ENCODE results near the gene TUBB4B. TPM values are rescaled to one million over a fixed set of nuclear protein-coding genes. Genes with fewer than 3 reads are reported as not detected.
"Not testable (repeated sequence)": the region's sequence is repeated elsewhere in the genome, so short reads cannot be mapped to it uniquely, and the experiment has no call there.

Gene TUBB4B
- total RNA-seq, 2 experiments from 2014 or later, result 193 to 196 TPM

- H3K4me3 Mint-ChIP-seq, result peak within 1 kb of the TSS; percentile 85
- H3K27me3 Mint-ChIP-seq (ENCODE audit: low read depth), result no peaks in the 10 kb centered on the region
- H3K9me3 Mint-ChIP-seq, result no peaks in the 10 kb centered on the region
- peaks cover 8% of the 10 kb centered on the region for H3K36me3 Mint-ChIP-seq (ENCODE audit: low read depth)
- peaks cover 18% of the 10 kb centered on the region for H3K4me1 Mint-ChIP-seq (ENCODE audit: low read depth)
- peak; percentile 95 for DNase-seq
- H3K27ac Mint-ChIP-seq, result peak within 1 kb of the TSS; percentile 75
- CTCF ChIA-PET, result interaction anchor here (0.8 to 3.1 kb wide), 3 partner anchors 16 to 220 kb away, joined by 3 to 13 read pairs (median 3); no protein-coding TSS in a partner anchor
- intact Hi-C loops (cut with micrococcal nuclease), result loop anchor here (1.0 kb wide), 2 partner anchors 14 to 32 kb away; partner anchors contain the start of gene TUBB4B
Measured at GRCh38 chr9:137254624-137255447, 13.7 kb downstream of the TUBB4B start, which contains the start of gene NELFB. TSS of gene NELFB (plus strand) at chr9:137255327.

DNA sequence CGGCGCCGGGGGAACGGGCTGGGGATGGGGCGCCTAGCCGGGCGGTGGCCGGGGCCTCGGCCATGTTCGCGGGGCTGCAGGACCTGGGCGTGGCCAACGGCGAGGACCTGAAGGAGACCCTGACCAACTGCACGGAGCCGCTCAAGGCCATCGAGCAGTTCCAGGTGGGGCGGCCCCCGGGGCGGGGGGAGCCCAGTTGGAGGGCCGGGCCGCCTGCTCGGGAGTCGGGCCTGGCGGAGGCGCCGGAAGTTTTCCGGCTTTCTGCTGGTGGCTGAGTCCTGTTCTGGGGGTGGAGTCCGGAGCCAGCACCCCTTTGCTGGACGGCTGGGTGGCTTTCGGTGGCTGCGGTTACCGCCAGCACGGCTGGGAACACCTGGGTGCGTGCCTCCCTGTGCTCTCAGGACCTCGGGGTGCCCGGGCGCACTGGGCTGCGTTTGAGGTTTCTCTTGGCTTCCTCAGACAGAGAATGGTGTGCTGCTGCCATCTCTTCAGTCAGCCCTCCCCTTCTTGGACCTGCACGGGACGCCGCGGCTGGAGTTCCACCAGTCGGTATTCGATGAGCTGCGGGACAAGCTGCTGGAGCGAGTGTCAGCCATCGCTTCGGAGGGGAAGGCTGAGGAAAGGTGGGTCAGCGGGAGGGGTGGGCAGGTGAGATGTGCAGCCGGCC lies 14.5 kb downstream of the TUBB4B start:
- intact Hi-C loops (cut with micrococcal nuclease), result loop anchor here (1.0 kb wide), 2 partner anchors 14 to 32 kb away; partner anchors contain the start of gene TUBB4B
- Mint-ChIP-seq H3K4me1 (ENCODE audit: low read depth) (peaks cover 18% of the 10 kb centered on the region), H3K27ac (peak overlapping the region; percentile 75), H3K9me3 (no peaks in the 10 kb centered on the region), H3K4me3 (peak overlapping the region; percentile 85), H3K27me3 (ENCODE audit: low read depth) (no peaks in the 10 kb centered on the region), H3K36me3 (ENCODE audit: low read depth) (peaks cover 8% of the 10 kb centered on the region)
- CTCF ChIA-PET, result interaction anchor here (1.0 to 3.1 kb wide), 3 partner anchors 19 to 221 kb away, joined by 3 to 13 read pairs (median 3); no protein-coding TSS in a partner anchor
- DNase-seq, result peak; percentile 42

DNA sequence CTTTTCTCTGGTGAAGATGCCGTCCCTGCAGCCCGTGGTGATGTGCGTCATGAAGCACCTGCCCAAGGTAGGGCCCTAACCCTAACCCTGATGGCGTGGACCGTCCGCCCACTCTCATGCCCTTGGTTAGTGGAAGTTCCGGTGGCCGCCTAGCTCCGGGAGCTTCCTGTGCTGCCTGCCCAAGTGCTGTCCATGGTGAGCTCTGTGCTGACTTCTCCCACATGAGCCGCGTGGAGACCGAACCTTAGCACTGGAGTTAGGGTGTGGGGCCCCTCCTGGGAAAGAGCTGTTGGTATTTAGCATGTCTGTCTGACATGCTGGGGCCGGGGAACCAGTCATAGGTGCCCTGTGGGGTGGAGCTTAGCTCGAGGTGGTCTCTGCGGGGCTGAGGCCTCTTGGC lies 15.3 kb downstream of the TUBB4B start:
- Mint-ChIP-seq H3K36me3 (ENCODE audit: low read depth) (peaks cover 8% of the 10 kb centered on the region), H3K9me3 (no peaks in the 10 kb centered on the region), H3K27ac (no peak overlapping the region), H3K4me1 (ENCODE audit: low read depth) (peaks cover 18% of the 10 kb centered on the region), H3K4me3 (peak overlapping the region; percentile 85), H3K27me3 (ENCODE audit: low read depth) (no peaks in the 10 kb centered on the region)
- no peak for DNase-seq
- intact Hi-C loops (cut with micrococcal nuclease), result no loop called here
- CTCF ChIA-PET, result interaction anchor here (0.7 to 3.1 kb wide), 3 partner anchors 20 to 161 kb away, joined by 3 to 13 read pairs (median 3); no protein-coding TSS in a partner anchor

DNA sequence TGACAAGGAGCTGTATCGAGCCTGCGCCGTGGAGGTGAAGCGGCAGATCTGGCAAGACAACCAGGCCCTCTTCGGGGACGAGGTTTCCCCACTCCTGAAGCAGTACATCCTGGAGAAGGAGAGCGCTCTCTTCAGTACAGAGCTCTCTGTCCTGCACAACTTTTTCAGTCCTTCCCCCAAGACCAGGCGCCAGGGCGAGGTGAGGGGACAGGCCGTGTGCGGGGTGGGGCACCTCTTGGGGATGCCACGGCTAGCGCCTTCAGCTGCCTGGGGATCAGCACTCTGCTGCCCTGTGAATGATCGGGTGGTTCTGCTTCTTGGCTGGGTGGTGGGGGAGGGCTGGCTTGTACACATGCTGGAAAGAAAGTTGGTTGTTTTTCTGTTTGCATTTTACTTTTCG lies 15.8 kb downstream of the TUBB4B start:
- no peak for DNase-seq
- H3K27ac Mint-ChIP-seq, result no peak overlapping the region
- peaks cover 12% of the 10 kb centered on the region for H3K36me3 Mint-ChIP-seq (ENCODE audit: low read depth)
- H3K4me1 Mint-ChIP-seq (ENCODE audit: low read depth), result peaks cover 18% of the 10 kb centered on the region
- no peaks in the 10 kb centered on the region for H3K27me3 Mint-ChIP-seq (ENCODE audit: low read depth)
- no peaks in the 10 kb centered on the region for H3K9me3 Mint-ChIP-seq
- intact Hi-C loops (cut with micrococcal nuclease), result no loop called here
- peak overlapping the region; percentile 85 for H3K4me3 Mint-ChIP-seq
- CTCF ChIA-PET, result interaction anchor here (0.7 to 3.1 kb wide), 3 partner anchors 20 to 161 kb away, joined by 3 to 13 read pairs (median 3); no protein-coding TSS in a partner anchor

DNA sequence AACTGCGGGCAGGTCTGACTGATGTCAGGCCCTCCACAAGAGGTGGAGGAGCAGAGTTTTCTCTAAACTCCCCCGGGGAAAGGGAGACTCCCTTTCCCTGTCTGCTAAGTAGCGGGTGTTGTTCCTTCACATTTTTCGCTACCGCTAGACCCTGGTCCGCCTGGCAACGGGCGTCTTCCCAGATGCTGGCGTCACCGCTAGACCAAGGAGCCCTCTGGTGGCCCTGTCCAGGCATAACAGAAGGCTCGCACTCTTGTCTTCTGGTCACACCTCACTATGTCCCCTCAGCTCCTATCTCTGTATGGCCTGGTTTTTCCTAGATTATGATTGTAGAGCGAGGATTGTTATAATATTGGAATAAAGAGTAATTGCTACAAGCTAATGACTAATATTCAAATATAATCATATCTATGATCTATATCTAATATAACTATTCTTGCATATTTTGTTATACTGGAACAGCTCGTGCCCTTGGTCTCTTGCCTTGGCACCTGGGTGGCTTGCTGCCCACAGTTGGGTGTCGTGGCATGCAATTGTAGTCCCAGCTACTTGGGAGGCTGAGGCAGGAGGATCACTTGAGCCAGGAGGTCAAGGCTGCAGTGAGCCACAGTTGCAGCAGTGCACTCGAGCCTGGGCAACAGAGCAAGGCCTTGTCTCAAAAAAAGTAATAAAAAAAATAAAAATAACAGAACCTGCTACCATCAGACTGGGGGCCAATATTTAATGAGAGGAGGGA lies 21.3 kb downstream of the TUBB4B start:
- CTCF ChIA-PET, result interaction anchor here (0.9 to 1.3 kb wide), 2 partner anchors 9 to 10 kb away, joined by 3 read pairs; no protein-coding TSS in a partner anchor
- DNase-seq; H3K27me3 Mint-ChIP-seq (ENCODE audit: low read depth); intact Hi-C loops (cut with micrococcal nuclease); H3K4me3 Mint-ChIP-seq; H3K4me1 Mint-ChIP-seq (ENCODE audit: low read depth); H3K27ac Mint-ChIP-seq; H3K9me3 Mint-ChIP-seq: not testable (repeated sequence)
- peaks cover 18% of the 10 kb centered on the region for H3K36me3 Mint-ChIP-seq (ENCODE audit: low read depth)

GRCh38 chr9:137262909-137263285 lies 21.8 kb downstream of the TUBB4B start:
- H3K36me3 Mint-ChIP-seq (ENCODE audit: low read depth), result peaks cover 23% of the 10 kb centered on the region
- no peaks in the 10 kb centered on the region for H3K4me1 Mint-ChIP-seq (ENCODE audit: low read depth)
- H3K9me3 Mint-ChIP-seq, result no peaks in the 10 kb centered on the region
- intact Hi-C loops (cut with micrococcal nuclease), result no loop called here
- no peak for DNase-seq
- H3K4me3 Mint-ChIP-seq, result no peak overlapping the region
- no peaks in the 10 kb centered on the region for H3K27me3 Mint-ChIP-seq (ENCODE audit: low read depth)
- no peak overlapping the region for H3K27ac Mint-ChIP-seq
- CTCF ChIA-PET, result interaction anchor here (0.9 to 1.3 kb wide), 3 partner anchors 8 to 26 kb away, joined by 3 read pairs; no protein-coding TSS in a partner anchor

DNA sequence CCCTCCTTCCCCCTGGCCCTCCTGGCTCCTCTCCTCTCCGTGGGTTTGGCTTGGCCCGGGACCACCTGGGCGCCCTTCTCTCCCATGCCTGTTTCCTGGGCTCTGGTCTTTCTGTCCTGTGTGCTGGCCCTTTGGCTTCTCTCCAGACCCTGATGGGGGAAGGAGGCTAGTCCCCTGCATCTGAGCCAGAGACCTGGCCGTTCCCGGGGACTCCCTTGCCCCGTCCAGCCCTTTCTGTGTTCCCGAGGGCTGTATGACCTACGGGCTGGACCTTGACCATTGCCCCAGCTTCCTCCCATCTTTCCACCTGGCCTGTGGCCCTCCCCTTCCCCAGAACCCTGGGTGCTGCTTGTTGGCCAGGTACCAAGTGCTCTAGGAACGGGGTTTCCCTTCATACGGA lies 22.4 kb downstream of the TUBB4B start:
- intact Hi-C loops (cut with micrococcal nuclease), result no loop called here

DNA sequence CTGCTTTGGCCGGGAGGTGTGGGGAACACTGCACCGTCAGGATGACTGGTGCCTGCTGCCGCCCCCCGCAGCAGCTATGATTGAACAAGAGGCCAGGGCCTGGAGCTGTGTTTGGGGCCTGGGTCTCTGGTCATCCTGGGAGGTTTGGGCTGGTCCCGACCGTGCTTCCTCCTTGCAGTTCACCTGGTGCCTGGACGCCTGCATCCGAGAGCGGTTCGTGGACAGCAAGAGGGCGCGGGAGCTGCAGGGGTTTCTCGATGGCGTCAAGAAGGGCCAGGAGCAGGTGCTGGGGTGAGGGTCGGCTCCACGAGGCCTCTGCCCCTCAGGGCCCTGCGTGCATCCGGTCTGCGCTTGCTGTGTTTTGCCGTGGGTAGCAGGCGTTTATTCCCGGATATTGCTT lies 23.0 kb downstream of the TUBB4B start:
- H3K36me3 Mint-ChIP-seq (ENCODE audit: low read depth), result peaks cover 25% of the 10 kb centered on the region
- no peak overlapping the region for H3K27ac Mint-ChIP-seq
- H3K4me1 Mint-ChIP-seq (ENCODE audit: low read depth), result no peaks in the 10 kb centered on the region
- no peak for DNase-seq
- no peaks in the 10 kb centered on the region for H3K9me3 Mint-ChIP-seq
- no peak overlapping the region for H3K4me3 Mint-ChIP-seq
- intact Hi-C loops (cut with micrococcal nuclease), result no loop called here
- CTCF ChIA-PET, result interaction anchor here (1.2 kb wide), 1 partner anchor 27 kb away, joined by 3 read pairs; no protein-coding TSS in a partner anchor
- no peaks in the 10 kb centered on the region for H3K27me3 Mint-ChIP-seq (ENCODE audit: low read depth)

More for the DNA sequence above, 22.4 kb downstream of the TUBB4B start:
- no peak overlapping the region for H3K27ac Mint-ChIP-seq
- CTCF ChIA-PET, result interaction anchor here (1.2 kb wide), 1 partner anchor 27 kb away, joined by 3 read pairs; no protein-coding TSS in a partner anchor
- DNase-seq, result no peak
- H3K4me3 Mint-ChIP-seq, result no peak overlapping the region
- H3K4me1 Mint-ChIP-seq (ENCODE audit: low read depth), result no peaks in the 10 kb centered on the region
- no peaks in the 10 kb centered on the region for H3K9me3 Mint-ChIP-seq
- H3K36me3 Mint-ChIP-seq (ENCODE audit: low read depth), result peaks cover 24% of the 10 kb centered on the region
- H3K27me3 Mint-ChIP-seq (ENCODE audit: low read depth), result no peaks in the 10 kb centered on the region

DNA sequence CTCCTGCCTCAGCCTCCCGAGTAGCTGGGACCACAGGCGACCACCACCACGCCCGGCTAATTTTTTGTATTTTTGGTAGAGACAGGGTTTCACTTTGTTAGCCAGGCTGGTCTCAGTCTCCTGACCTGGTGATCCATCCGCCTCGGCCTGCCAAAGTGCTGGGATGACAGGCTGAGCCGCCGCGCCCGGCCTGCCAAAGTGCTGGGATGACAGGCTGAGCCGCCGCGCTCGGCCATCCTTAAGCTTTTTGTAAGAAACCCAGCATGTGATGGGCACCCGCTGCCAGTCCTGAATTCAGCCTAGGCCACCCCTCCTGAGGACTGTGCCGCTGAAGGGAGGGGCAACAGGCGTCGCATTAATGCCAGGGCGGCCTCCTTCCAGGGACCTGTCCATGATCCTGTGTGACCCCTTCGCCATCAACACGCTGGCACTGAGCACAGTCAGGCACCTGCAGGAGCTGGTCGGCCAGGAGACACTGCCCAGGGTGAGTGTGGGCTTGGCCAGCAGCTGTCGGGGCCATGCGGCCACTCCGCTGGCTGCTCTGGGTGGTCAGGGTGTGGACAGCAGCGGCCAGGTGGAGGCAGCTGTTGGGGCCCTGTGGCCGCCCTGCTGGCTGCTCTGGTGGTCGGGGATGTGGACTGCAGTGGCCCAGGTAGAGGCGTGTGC lies 24.5 kb downstream of the TUBB4B start:
- Mint-ChIP-seq H3K4me3 (no peak overlapping the region), H3K36me3 (ENCODE audit: low read depth) (peaks cover 31% of the 10 kb centered on the region), H3K27me3 (ENCODE audit: low read depth) (no peaks in the 10 kb centered on the region), H3K9me3 (no peaks in the 10 kb centered on the region), H3K27ac (no peak overlapping the region), H3K4me1 (ENCODE audit: low read depth) (no peaks in the 10 kb centered on the region)
- DNase-seq, result no peak
- intact Hi-C loops (cut with micrococcal nuclease), result no loop called here
- CTCF ChIA-PET, result interaction anchor here (0.6 kb wide), 1 partner anchor 21 kb away, joined by 3 read pairs; no protein-coding TSS in a partner anchor

DNA sequence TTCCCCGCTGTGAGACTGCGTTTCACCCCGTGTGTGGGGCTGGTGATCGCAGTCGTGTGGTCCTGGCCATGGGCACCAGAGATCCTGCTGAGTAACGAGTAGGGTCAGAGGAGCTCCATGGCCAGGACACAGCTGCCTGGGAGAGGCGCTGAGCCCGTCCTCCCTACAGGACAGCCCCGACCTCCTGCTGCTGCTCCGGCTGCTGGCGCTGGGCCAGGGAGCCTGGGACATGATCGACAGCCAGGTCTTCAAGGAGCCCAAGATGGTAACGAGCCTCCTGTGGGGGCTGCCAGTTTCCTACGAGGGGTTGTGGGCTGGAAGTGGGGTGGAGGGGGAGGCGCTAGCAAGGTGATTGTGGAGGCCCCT lies 25.1 kb downstream of the TUBB4B start:
- intact Hi-C loops (cut with micrococcal nuclease), result no loop called here
- no peak for DNase-seq
- no peaks in the 10 kb centered on the region for H3K27me3 Mint-ChIP-seq (ENCODE audit: low read depth)
- no peak overlapping the region for H3K27ac Mint-ChIP-seq
- no peaks in the 10 kb centered on the region for H3K9me3 Mint-ChIP-seq
- CTCF ChIA-PET, result no interaction called here
- H3K4me1 Mint-ChIP-seq (ENCODE audit: low read depth), result peaks cover 3% of the 10 kb centered on the region
- peaks cover 33% of the 10 kb centered on the region for H3K36me3 Mint-ChIP-seq (ENCODE audit: low read depth)
- no peak overlapping the region for H3K4me3 Mint-ChIP-seq

- Mint-ChIP-seq H3K27ac (no peak overlapping the region), H3K9me3 (no peaks in the 10 kb centered on the region), H3K4me1 (ENCODE audit: low read depth) (peaks cover 8% of the 10 kb centered on the region), H3K36me3 (ENCODE audit: low read depth) (peaks cover 34% of the 10 kb centered on the region), H3K27me3 (ENCODE audit: low read depth) (no peaks in the 10 kb centered on the region), H3K4me3 (no peak overlapping the region)
- DNase-seq, result no peak
- intact Hi-C loops (cut with micrococcal nuclease), result no loop called here
- CTCF ChIA-PET, result no interaction called here
Measured at GRCh38 chr9:137266585-137267453, 25.7 kb downstream of the TUBB4B start.
